Endothelial cell (in vitro differentiated cells): ENCODE data around the gene RPH3AL. TPM values are rescaled to one million over a fixed set of nuclear protein-coding genes. Genes with fewer than 3 reads are reported as not detected.
A peak's percentile ranks its signal among the peaks of the same experiment; 100 is the strongest.
"Not testable (repeated sequence)": the region's sequence is repeated elsewhere in the genome, so short reads cannot be mapped to it uniquely, and the experiment has no call there.

ENCODE experiments used
- DNase-seq: peaks from one replicate; pipeline ENCODE4 v3.0.0; 2021; ENCODE audit warnings: low spot score
- H3K27ac Mint-ChIP-seq: one replicate; pipeline ENCODE4 v1.8.0; 2021; ENCODE audit warnings: mixed read lengths, inconsistent platforms; ENCODE audit not compliant: unreplicated experiment
- H3K27me3 Mint-ChIP-seq: one replicate; pipeline ENCODE4 v1.8.0; 2021; ENCODE audit warnings: mild to moderate bottlenecking, moderate library complexity, mixed read lengths, inconsistent platforms; ENCODE audit not compliant: unreplicated experiment
- H3K36me3 Mint-ChIP-seq: one replicate; pipeline ENCODE4 v1.8.0; 2021; ENCODE audit warnings: mild to moderate bottlenecking, low read depth, mixed read lengths, inconsistent platforms; ENCODE audit not compliant: unreplicated experiment
- H3K4me1 Mint-ChIP-seq: one replicate; pipeline ENCODE4 v1.8.0; 2021; ENCODE audit warnings: mild to moderate bottlenecking, mixed read lengths, inconsistent platforms; ENCODE audit not compliant: unreplicated experiment
- H3K4me3 Mint-ChIP-seq: one replicate; pipeline ENCODE4 v1.8.0; 2021; ENCODE audit warnings: mild to moderate bottlenecking, mixed read lengths, inconsistent platforms; ENCODE audit not compliant: unreplicated experiment
- H3K9me3 Mint-ChIP-seq: one replicate; pipeline ENCODE4 v1.8.0; 2021; ENCODE audit warnings: mixed read lengths, inconsistent platforms; ENCODE audit not compliant: unreplicated experiment
- total RNA-seq: library from RNA; stranded (reverse); fragmentation: NEBNext Ultra II Directional; extraction: Animal tissue kit (Norgen Biotek cat#: 25700); gene quantifications from one replicate; pipeline ENCODE4 v1.2.1, GENCODE V29; 2021; ENCODE audit not compliant: unreplicated experiment
- TF ChIP-seq, protein P1 (sequence below): fragments of 200-600 bp; sonication (generic); IDR thresholded peaks from one replicate; pipeline ENCODE4 v1.5.0; 2021; ENCODE audit warnings: antibody characterized with exemption; ENCODE audit not compliant: unreplicated experiment

Gene RPH3AL
- total RNA-seq, 1 donor from 2014 or later, result 3.4 TPM

DNA sequence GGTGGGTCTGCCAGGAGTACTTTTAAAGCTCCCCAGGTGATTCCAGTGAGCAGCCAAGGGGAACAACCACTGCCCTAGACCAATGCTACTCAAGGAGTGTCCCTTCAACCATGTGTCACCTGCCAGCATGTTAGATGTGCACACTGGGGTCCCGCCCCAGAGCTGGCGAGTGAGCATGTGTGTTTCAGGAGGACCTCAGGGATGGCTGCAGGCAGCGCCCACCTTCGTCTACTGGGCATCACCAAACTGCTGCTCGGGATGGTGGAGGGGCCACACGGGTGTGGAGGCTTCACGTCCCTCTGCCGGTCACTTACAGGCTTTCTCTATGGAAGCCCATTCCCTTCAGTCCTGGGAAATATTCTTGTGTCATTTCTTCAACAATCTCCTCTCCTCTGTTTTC lies 142.2 kb downstream of the RPH3AL start:
- TF ChIP-seq, protein P1, sequence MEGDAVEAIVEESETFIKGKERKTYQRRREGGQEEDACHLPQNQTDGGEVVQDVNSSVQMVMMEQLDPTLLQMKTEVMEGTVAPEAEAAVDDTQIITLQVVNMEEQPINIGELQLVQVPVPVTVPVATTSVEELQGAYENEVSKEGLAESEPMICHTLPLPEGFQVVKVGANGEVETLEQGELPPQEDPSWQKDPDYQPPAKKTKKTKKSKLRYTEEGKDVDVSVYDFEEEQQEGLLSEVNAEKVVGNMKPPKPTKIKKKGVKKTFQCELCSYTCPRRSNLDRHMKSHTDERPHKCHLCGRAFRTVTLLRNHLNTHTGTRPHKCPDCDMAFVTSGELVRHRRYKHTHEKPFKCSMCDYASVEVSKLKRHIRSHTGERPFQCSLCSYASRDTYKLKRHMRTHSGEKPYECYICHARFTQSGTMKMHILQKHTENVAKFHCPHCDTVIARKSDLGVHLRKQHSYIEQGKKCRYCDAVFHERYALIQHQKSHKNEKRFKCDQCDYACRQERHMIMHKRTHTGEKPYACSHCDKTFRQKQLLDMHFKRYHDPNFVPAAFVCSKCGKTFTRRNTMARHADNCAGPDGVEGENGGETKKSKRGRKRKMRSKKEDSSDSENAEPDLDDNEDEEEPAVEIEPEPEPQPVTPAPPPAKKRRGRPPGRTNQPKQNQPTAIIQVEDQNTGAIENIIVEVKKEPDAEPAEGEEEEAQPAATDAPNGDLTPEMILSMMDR, result no peak

GRCh38 chr17:208429-208828 lies 144.2 kb downstream of the RPH3AL start:
- H3K4me1 Mint-ChIP-seq, result no peaks in the 10 kb centered on the region
- no peak for DNase-seq
- no peaks in the 10 kb centered on the region for H3K9me3 Mint-ChIP-seq
- TF ChIP-seq, protein P1, result no peak
- H3K27me3 Mint-ChIP-seq, result peaks cover 5% of the 10 kb centered on the region
- H3K36me3 Mint-ChIP-seq, result peaks cover 11% of the 10 kb centered on the region
- H3K27ac Mint-ChIP-seq, result no peak overlapping the region
- no peak overlapping the region for H3K4me3 Mint-ChIP-seq

More for the DNA sequence above, 142.2 kb downstream of the RPH3AL start:
- Mint-ChIP-seq H3K4me3 (no peak overlapping the region), H3K36me3 (peaks cover 11% of the 10 kb centered on the region), H3K27ac (no peak overlapping the region), H3K9me3 (no peaks in the 10 kb centered on the region), H3K4me1 (peaks cover 3% of the 10 kb centered on the region), H3K27me3 (peaks cover 8% of the 10 kb centered on the region)
- DNase-seq, result no peak

- Mint-ChIP-seq H3K27me3 (peaks cover 5% of the 10 kb centered on the region), H3K27ac (no peak overlapping the region), H3K9me3 (no peaks in the 10 kb centered on the region), H3K4me1 (no peaks in the 10 kb centered on the region), H3K36me3 (peaks cover 11% of the 10 kb centered on the region), H3K4me3 (no peak overlapping the region)
- TF ChIP-seq, protein P1, result no peak
- no peak for DNase-seq
Measured at GRCh38 chr17:207775-208174, 144.8 kb downstream of the RPH3AL start.

DNA sequence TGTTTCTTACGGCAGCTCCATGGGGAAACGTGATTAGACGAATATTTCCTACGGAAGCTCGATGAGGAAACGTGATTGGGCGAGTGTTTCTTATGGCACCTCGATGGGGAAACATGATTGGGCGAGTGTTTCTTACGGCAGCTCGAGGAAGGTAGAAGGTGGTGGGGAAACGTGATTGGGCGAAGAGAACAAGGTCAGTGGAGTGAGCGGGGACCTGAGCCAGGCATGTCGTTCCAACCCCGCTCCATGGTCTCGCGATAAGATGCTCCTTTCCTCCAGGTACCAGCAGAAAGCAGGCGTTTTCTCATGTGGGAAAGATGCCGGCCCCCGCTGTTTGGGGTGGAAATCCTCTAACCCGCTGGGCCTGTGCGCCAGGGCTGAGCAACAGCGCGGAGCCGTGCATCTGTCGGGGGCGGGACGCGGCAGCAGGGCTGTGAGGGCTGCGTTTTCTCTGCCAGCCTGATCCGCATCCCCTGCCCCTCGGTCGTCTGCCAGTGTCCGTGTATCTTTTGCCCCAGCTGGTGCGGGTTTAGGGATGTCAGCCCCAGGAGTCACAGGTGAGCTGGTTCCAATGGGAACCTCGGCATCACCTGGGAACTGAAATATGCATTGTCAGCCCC lies 145.6 kb downstream of the RPH3AL start:
- TF ChIP-seq, protein P1, result no peak
- Mint-ChIP-seq H3K27ac (no peak overlapping the region), H3K36me3 (peaks cover 7% of the 10 kb centered on the region), H3K4me3 (peak overlapping the region; percentile 53), H3K27me3 (peaks cover 5% of the 10 kb centered on the region), H3K9me3 (no peaks in the 10 kb centered on the region), H3K4me1 (no peaks in the 10 kb centered on the region)
- DNase-seq, result no peak

- DNase-seq, H3K27ac Mint-ChIP-seq, H3K4me1 Mint-ChIP-seq, H3K27me3 Mint-ChIP-seq, H3K4me3 Mint-ChIP-seq, H3K36me3 Mint-ChIP-seq, H3K9me3 Mint-ChIP-seq: not testable (repeated sequence)
Measured at GRCh38 chr17:206484-206883, 146.1 kb downstream of the RPH3AL start.
